AG09319 (cell line): Measurements from ENCODE around the gene CMTM8.
A peak's percentile ranks its signal among the peaks of the same experiment; 100 is the strongest.

ENCODE experiments used
- DNase-seq: peaks from one replicate; pipeline ENCODE4 v3.0.0-alpha.2; 2010; ENCODE audit warnings: low read depth; ENCODE audit errors: extremely low read depth
- CTCF ChIP-seq: IDR thresholded peaks from 2 replicates; pipeline ENCODE4 v1.5.1; 2011; ENCODE audit warnings: low read depth, mild to moderate bottlenecking, inconsistent platforms, low read length, moderate library complexity

Gene CMTM8

GRCh38 chr3:32374788-32375595 is 136.5 kb downstream of the CMTM8 start:
- no peak for DNase-seq
- TF ChIP-seq CTCF = peak; percentile 63

GRCh38 chr3:32375596-32375930 is 137.1 kb downstream of the CMTM8 start:
- TF ChIP-seq CTCF = no peak
- DNase-seq = no peak

- no peak for TF ChIP-seq CTCF
- no peak for DNase-seq
Observed at GRCh38 chr3:32376115-32376514, 137.6 kb downstream of the CMTM8 start.

GRCh38 chr3:32379831-32380500 is 141.5 kb downstream of the CMTM8 start:
- DNase-seq = no peak
- TF ChIP-seq CTCF = no peak

GRCh38 chr3:32381922-32382321 is 143.4 kb downstream of the CMTM8 start:
- DNase-seq = no peak
- TF ChIP-seq CTCF = no peak

GRCh38 chr3:32383136-32383711 is 144.7 kb downstream of the CMTM8 start:
- TF ChIP-seq CTCF = no peak
- DNase-seq = no peak

GRCh38 chr3:32384938-32385337 is 146.5 kb downstream of the CMTM8 start:
- no peak for TF ChIP-seq CTCF

More at GRCh38 chr3:32384938-32385337, 146.5 kb downstream of the CMTM8 start:
- no peak for DNase-seq
